ENCODE results near the gene COL23A1. TPM values are rescaled to one million over a fixed set of nuclear protein-coding genes. Genes with fewer than 3 reads are reported as not detected.

COL23A1 gene
- total and polyA plus RNA-seq, 2 donors (not counting 1 experiment from before 2014, with no cell fraction given) = not detected

- H3K9ac ChIP-seq (ENCODE audit: insufficient read depth, low read length) = no peak overlapping the region
- no peak for TF ChIP-seq CTCF (conservative IDR thresholded peaks at IDR 0.05 in 1 of 2, IDR thresholded peaks at IDR 0.05 in 1 of 2; ENCODE audit: low read depth in 1 of 2, low read length in 2 of 2)
- TF ChIP-seq EZH2 (IDR thresholded peaks at IDR 0.05; ENCODE audit: low read length, missing control alignments) = no peak
- H3K36me3 ChIP-seq (ENCODE audit: control insufficient read depth, insufficient read depth, low read length) = no peaks in the 10 kb centered on the region
- no peak overlapping the region for H3K27ac ChIP-seq (ENCODE audit: insufficient read depth, low read length)
- H3K4me1 ChIP-seq (ENCODE audit: control insufficient read depth, extremely low read depth, insufficient read depth, low read length) = no peaks in the 10 kb centered on the region
- H3K4me2 ChIP-seq (ENCODE audit: extremely low read depth, insufficient read depth, low read length) = no peak overlapping the region
- no peaks in the 10 kb centered on the region for H3K79me2 ChIP-seq (ENCODE audit: control insufficient read depth, insufficient read depth, low read length)
- H3K4me3 ChIP-seq (replicated peaks in 1 of 4; ENCODE audit: control extremely low read depth in 1 of 4, insufficient read depth in 1 of 4, low read depth in 3 of 4, low read length in 4 of 4) = no peak overlapping the region
- H2AFZ ChIP-seq (ENCODE audit: low read length) = no peak overlapping the region
- no peaks in the 10 kb centered on the region for H4K20me1 ChIP-seq (ENCODE audit: control insufficient read depth, extremely low read depth, insufficient read depth, low read length)
- no peaks in the 10 kb centered on the region for H3K27me3 ChIP-seq (ENCODE audit: control insufficient read depth, insufficient read depth, low read length)
- no peak for DNase-seq (ENCODE audit: low read depth in 2 of 2)
- H3K9me3 ChIP-seq (ENCODE audit: control insufficient read depth, insufficient read depth, low read depth, low read length) = no peaks in the 10 kb centered on the region
These were observed 75.3 kb downstream of the COL23A1 start for GRCh38 chr5:178514851-178515418.

GRCh38 chr5:178511172-178511571 is 79.0 kb downstream of the COL23A1 start:
- no peak overlapping the region for H3K4me3 ChIP-seq (replicated peaks in 1 of 4; ENCODE audit: control extremely low read depth in 1 of 4, insufficient read depth in 1 of 4, low read depth in 3 of 4, low read length in 4 of 4)
- no peak overlapping the region for H2AFZ ChIP-seq (ENCODE audit: low read length)
- H3K9me3 ChIP-seq (ENCODE audit: control insufficient read depth, insufficient read depth, low read depth, low read length) = no peaks in the 10 kb centered on the region
- H3K4me2 ChIP-seq (ENCODE audit: extremely low read depth, insufficient read depth, low read length) = no peak overlapping the region
- no peaks in the 10 kb centered on the region for H3K27me3 ChIP-seq (ENCODE audit: control insufficient read depth, insufficient read depth, low read length)
- H3K9ac ChIP-seq (ENCODE audit: insufficient read depth, low read length) = no peak overlapping the region
- no peak overlapping the region for H3K27ac ChIP-seq (ENCODE audit: insufficient read depth, low read length)
- DNase-seq (ENCODE audit: low read depth in 2 of 2) = no peak
- no peaks in the 10 kb centered on the region for H3K36me3 ChIP-seq (ENCODE audit: control insufficient read depth, insufficient read depth, low read length)
- no peaks in the 10 kb centered on the region for H3K4me1 ChIP-seq (ENCODE audit: control insufficient read depth, extremely low read depth, insufficient read depth, low read length)
- no peaks in the 10 kb centered on the region for H4K20me1 ChIP-seq (ENCODE audit: control insufficient read depth, extremely low read depth, insufficient read depth, low read length)
- no peaks in the 10 kb centered on the region for H3K79me2 ChIP-seq (ENCODE audit: control insufficient read depth, insufficient read depth, low read length)
- TF ChIP-seq EZH2 (IDR thresholded peaks at IDR 0.05; ENCODE audit: low read length, missing control alignments) (no peak), CTCF (conservative IDR thresholded peaks at IDR 0.05 in 1 of 2, IDR thresholded peaks at IDR 0.05 in 1 of 2; ENCODE audit: low read depth in 1 of 2, low read length in 2 of 2) (no peak)

- Histone ChIP-seq H3K79me2 (ENCODE audit: control insufficient read depth, insufficient read depth, low read length) (no peaks in the 10 kb centered on the region), H3K4me2 (ENCODE audit: extremely low read depth, insufficient read depth, low read length) (no peak overlapping the region), H3K27ac (ENCODE audit: insufficient read depth, low read length) (no peak overlapping the region), H3K27me3 (ENCODE audit: control insufficient read depth, insufficient read depth, low read length) (no peaks in the 10 kb centered on the region), H3K36me3 (ENCODE audit: control insufficient read depth, insufficient read depth, low read length) (no peaks in the 10 kb centered on the region), H3K9me3 (ENCODE audit: control insufficient read depth, insufficient read depth, low read depth, low read length) (no peaks in the 10 kb centered on the region), H3K4me3 (replicated peaks in 1 of 4; ENCODE audit: control extremely low read depth in 1 of 4, insufficient read depth in 1 of 4, low read depth in 3 of 4, low read length in 4 of 4) (no peak overlapping the region), H2AFZ (ENCODE audit: low read length) (no peak overlapping the region), H4K20me1 (ENCODE audit: control insufficient read depth, extremely low read depth, insufficient read depth, low read length) (no peaks in the 10 kb centered on the region), H3K9ac (ENCODE audit: insufficient read depth, low read length) (no peak overlapping the region), H3K4me1 (ENCODE audit: control insufficient read depth, extremely low read depth, insufficient read depth, low read length) (no peaks in the 10 kb centered on the region)
- no peak for DNase-seq (ENCODE audit: low read depth in 2 of 2)
- TF ChIP-seq CTCF (conservative IDR thresholded peaks at IDR 0.05 in 1 of 2, IDR thresholded peaks at IDR 0.05 in 1 of 2; ENCODE audit: low read depth in 1 of 2, low read length in 2 of 2) (no peak), EZH2 (IDR thresholded peaks at IDR 0.05; ENCODE audit: low read length, missing control alignments) (no peak)
These were observed 80.6 kb downstream of the COL23A1 start for GRCh38 chr5:178509491-178510057.

Data from fibroblast of lung (primary cell).